HCT116 (cell line): ENCODE measurements around the gene MCC.

Experiments
- CTCF ChIP-seq, 3 experiments: fragments of 200-600 bp in 1 of 3; sonication (generic) in 1 of 3; IDR thresholded peaks in 2 of 3; conservative IDR thresholded peaks in 1 of 3; 2 replicates each; pipeline ENCODE4 v1.5.1; 2012 to 2017; ENCODE audit warnings: low read depth in 2 of 3, low read length in 2 of 3, antibody characterized with exemption in 1 of 3, borderline replicate concordance in 1 of 3, control low read depth in 1 of 3, mild to moderate bottlenecking in 1 of 3, mixed read lengths in 1 of 3, mixed run types in 1 of 3, moderate library complexity in 1 of 3; ENCODE audit not compliant: insufficient read depth in 1 of 3
- ELF1 ChIP-seq: IDR thresholded peaks from 2 replicates; pipeline ENCODE4 v1.6.1; 2012; ENCODE audit warnings: low read depth, borderline replicate concordance
- SIN3A ChIP-seq: IDR thresholded peaks from 2 replicates; pipeline ENCODE4 v1.6.1; 2012; ENCODE audit warnings: low read depth
- ZNF274 ChIP-seq: fragments of 200-500 bp; sonication (Bioruptor generic); IDR thresholded peaks from 2 replicates; pipeline ENCODE4 v1.6.1; 2014; ENCODE audit warnings: mild to moderate bottlenecking, low read depth, low read length, inconsistent platforms

- TF ChIP-seq ELF1, result no peak
- TF ChIP-seq SIN3A, result no peak
- no peak for TF ChIP-seq CTCF (IDR thresholded peaks at IDR 0.05 in 2 of 3, conservative IDR thresholded peaks at IDR 0.05 in 1 of 3; ENCODE audit: borderline replicate concordance in 1 of 3, insufficient read depth in 1 of 3, low read depth in 2 of 3, low read length in 2 of 3)
- TF ChIP-seq ZNF274, result no peak
Observed at GRCh38 chr5:113099822-113100221, 388.4 kb downstream of the MCC start.
